Measurements from ENCODE around the gene UBA1. TPM values are rescaled to one million over a fixed set of nuclear protein-coding genes. Genes with fewer than 3 reads are reported as not detected.

UBA1 gene
- polyA plus RNA-seq, 5 donors = 169 to 241 (median 204) TPM

- DNase-seq = no peak
These were observed 17.2 kb downstream of the UBA1 start for GRCh38 chrX:47210661-47211425.

DNA sequence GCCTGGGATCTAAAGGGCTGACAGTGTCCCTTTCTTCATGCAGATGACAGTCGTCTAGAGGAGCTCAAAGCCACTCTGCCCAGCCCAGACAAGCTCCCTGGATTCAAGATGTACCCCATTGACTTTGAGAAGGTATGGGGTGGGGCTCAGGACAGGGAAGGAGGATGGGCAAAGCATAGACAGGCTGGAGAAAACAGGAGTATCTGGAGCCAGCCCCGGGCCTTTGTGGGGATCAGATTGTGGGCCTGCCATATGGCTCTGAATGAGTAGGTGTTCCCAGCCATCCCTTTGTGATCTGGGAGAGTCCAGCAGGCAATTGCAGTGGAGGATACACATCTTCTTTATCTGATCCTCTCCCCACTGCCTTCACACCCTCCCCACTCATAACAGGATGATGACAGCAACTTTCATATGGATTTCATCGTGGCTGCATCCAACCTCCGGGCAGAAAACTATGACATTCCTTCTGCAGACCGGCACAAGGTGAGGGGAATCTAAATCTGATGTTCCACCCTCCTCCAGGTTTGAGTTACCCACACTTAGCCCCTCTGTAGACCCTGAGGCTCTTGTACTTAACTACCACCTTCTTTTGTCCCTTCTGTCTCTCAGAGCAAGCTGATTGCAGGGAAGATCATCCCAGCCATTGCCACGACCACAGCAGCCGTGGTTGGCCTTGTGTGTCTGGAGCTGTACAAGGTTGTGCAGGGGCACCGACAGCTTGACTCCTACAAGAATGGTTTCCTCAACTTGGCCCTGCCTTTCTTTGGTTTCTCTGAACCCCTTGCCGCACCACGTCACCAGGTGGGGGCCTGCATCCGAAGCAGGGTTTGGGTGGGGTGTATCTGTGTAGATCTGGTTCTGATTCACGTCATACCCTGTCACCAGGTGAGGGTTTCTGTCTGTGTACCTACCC is 19.0 kb downstream of the UBA1 start:
- DNase-seq = no peak

DNA sequence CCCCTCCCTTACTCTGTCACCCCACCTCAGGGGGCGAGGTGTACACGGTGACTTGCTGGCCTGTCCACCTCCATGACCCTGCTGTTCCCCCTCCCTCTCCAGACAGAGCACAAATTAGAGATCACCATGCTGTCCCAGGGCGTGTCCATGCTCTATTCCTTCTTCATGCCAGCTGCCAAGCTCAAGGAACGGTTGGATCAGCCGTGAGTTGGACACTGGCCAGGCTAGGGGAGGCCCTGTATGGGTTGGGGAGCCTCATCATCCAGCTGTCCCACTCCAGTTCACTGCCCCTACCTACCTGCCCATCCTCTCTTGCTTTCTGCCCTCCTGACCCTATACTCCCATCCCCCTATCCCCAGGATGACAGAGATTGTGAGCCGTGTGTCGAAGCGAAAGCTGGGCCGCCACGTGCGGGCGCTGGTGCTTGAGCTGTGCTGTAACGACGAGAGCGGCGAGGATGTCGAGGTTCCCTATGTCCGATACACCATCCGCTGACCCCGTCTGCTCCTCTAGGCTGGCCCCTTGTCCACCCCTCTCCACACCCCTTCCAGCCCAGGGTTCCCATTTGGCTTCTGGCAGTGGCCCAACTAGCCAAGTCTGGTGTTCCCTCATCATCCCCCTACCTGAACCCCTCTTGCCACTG is 20.9 kb downstream of the UBA1 start:
- no peak for DNase-seq

DNA sequence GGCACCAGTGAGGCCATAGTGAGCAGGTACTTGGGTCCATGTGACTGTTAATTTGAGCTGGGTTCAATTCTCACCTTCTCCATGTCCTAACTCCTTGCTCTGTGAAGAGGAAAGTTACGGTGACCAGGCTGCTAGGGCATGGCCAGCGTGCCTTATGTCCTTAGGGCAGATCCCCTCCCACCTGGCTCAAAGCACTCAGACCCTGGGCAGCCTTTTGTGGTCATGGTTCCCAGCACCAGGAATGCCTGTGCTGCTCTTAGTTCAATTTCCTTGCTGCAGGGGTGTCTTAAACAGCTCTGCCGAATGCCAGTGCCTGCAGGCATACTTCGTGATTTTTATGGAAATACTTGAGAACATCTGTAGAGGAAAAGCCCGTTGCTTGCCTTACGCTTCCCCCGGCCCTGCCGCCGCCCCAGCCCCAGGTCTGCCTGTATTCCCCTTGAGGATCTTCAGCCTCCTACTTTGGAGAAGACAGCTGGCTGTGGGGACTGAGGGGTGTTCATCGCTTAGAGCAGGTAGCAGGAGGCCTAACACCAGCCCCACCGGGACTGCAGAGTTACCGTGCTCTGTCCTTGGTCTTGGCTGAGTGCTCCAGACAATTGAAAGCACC is 21.8 kb downstream of the UBA1 start:
- DNase-seq = no peak

DNA sequence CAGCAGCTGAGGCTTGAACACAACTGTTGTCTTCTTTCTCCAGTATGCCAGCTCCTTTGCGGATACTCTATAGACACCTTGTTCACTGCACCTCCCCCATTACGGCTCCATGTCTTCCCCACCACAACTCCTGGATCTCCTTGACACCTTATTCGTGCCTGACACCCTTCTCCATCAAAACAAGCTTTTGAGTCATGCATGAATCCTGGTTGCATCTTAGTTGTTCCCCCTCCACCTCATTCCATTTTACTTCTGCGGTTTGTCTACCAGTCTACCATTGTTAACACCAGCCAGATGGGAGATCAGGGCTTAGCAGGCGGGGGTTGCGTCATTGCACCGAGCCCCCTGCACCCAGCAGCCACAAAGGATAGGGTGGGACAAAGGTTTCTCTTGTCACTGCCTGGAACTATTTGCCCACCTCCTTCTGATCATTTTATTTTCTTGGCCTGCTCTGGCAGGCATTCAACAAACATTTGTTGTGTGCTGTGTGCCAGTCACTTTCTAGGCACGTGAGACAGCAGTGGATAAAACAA is 22.8 kb downstream of the UBA1 start:
- DNase-seq = no peak

DNA sequence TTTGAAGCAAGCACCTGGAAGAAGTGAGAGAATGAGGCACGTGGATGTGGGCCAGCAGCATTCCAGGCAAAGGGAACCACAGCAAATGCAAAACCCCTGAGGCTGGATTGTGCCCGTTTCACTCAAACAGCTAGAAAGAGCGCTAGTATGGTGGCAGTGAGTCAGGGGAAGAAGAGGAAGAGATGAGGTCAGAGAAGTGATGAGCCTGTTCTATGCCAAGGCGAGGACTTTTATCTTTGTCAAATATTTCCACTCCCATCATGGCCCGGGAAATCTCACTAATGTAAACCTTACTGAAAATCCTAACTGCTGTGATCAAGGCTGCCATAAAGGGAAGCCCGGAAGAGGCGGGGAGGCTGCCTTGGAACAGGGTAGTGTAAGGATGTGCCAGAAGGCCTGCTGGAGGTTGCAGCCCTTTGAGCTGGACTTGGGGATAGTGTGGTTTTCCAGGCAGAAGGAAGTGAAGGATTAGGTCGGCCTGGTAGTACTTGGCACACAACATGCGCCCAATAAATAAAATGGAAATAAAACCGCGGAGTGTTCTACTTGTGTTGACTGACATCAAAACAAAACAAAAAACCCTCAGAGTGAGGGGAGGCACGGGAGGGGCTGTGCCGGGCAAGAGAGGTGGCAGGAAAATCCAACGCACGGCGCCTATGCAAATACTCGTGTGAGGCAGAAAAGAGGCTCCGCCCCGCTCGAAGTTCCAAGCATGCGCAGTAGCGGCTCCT is 23.7 kb downstream of the UBA1 start:
- DNase-seq = no peak

DNA sequence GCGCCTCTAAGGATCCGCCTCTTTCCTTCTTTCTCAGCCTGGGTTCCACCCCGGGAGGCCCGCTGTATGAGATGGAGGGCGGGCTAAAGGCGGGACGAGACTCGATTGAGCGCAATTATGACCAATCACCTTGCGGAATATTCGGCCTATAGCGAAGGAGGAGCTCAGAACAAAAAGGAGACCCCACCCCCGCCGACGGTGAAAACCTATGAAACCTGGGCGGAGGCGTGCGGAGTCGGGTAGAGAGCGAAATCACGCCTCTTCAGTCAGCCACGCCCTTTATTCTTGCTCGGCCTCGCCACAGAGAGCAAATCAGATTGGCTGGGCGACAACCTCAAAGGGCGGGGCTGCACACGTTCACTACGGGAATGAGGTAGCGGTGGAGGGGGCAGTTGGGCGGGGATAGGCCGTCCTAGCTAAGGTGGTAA is 24.2 kb downstream of the UBA1 start:
- peak; percentile 99 for DNase-seq

DNA sequence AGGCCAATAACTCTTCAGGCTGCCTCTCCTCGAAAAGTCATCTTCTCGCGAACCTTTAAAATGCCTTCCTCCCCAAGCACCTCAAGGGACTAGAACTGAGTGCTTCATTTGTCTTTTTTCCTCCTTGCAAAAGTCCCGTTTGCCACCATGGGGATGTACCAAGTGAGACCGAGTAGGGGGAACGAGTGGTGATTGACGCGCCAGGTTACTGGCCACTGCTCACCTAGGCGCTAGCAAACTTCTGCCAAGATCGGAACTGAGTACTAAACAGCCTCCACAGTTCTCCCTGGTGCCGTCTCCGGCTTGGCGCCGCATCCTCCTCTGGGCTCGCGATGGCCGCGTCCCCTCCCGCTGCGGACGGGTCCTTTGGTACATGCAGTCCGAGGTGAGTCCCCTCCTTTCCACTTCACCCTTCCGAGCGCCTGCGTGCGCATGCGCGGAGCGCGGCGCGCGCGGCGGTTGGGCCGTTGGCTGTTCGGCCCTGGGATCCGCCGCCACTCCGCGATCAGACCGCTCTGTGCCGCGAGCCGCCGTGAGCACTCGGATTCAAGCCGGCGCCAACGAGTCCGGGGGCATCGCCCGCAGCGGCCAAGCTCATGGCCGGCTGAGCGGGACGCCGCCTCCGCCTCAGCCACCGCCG is 24.8 kb downstream of the UBA1 start, which contains the start of gene CDK16:
Gene CDK16 (plus strand): TSS at position 402 of the 640 bp plus-strand sequence. CDS start 4,877 bp downstream, outside the sequence.
- DNase-seq = peak; percentile 93 to 94

DNA sequence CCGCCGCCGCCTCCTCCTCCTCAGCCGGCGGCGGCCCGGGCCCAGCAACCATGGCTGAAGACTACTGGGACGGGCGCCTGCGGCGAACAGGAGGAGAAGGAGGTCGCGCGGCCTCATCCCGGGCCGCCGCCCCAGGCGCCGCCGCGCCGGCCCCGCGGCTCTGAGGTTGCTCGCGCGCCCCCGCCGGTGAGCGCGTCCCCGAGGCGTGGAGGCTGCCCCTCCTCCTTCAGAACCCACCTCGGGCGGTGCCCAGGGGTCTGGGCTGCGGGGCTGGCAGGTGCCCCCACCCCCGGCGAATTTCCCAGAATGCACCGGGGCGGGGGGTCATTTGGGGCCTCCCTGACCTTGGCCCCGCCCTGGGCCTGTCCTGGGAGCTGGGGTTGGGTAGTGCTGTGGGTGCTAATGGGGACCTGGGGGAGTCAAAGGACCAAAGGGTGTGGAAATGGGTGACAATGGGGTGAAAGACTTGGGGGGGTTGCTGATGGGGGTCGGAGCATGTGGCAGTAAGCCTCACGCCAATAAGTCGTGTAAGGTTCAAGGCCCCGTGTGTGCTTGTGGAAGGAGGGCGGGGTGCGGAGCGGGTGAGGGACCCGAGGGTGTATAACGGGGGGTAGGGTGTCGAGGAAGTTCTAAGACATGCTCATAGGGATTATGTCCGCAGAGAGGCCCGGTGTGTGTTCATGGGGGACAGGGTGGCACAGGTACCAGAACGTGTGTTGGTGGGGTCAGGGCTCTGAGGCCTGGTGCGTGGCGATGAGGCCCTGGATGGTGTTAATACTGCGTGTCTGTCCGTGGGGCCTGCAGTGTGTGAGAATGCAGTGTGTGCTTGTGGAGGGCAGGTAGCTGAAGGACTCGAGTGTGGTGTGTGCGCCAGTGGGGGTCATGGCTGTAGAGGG is 25.5 kb downstream of the UBA1 start:
- peak in 1 of 2 donors; percentile 28 for DNase-seq

DNA sequence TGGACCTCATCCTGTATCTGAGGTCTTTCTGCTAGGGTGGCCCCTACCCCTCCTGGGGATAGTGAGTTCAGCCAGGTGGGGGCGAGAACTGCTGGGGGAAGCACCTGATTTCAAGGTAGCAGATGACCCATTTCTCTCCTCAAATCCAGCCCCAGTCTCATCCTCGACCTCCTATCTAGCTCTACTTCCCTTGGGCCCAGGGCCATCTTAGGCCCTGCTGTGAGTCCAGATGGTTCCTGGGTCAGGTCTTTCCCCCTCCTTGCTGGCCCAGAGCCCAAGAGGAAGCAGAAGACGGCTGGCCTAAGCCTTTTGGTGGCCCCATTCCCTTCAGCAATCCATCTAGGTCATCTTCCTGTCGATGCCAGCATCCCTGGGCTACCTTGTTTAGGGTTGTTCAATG is 28.1 kb downstream of the UBA1 start:
- DNase-seq = no peak

- DNase-seq = no peak
These were observed 29.2 kb downstream of the UBA1 start for GRCh38 chrX:47222751-47223350.

GRCh38 chrX:47223476-47224250 is 30.0 kb downstream of the UBA1 start:
- DNase-seq = no peak

GRCh38 chrX:47224266-47224895 is 30.8 kb downstream of the UBA1 start:
- DNase-seq = no peak

GRCh38 chrX:47224896-47225290 is 31.3 kb downstream of the UBA1 start:
- DNase-seq = no peak

- no peak for DNase-seq
These were observed 32.4 kb downstream of the UBA1 start for GRCh38 chrX:47226071-47226470.

- DNase-seq = no peak
These were observed 33.1 kb downstream of the UBA1 start for GRCh38 chrX:47226531-47227333.

GRCh38 chrX:47227334-47227583 is 33.6 kb downstream of the UBA1 start:
- no peak for DNase-seq
